COR-L47 (cell line): Measurements from ENCODE around the gene ACOXL.
A peak's percentile ranks its signal among the peaks of the same experiment; 100 is the strongest.

Source experiments
- DNase-seq: peaks from one replicate; lab custom pipeline; 2025; lab: John Stamatoyannopoulos, UW

ACOXL gene

DNA sequence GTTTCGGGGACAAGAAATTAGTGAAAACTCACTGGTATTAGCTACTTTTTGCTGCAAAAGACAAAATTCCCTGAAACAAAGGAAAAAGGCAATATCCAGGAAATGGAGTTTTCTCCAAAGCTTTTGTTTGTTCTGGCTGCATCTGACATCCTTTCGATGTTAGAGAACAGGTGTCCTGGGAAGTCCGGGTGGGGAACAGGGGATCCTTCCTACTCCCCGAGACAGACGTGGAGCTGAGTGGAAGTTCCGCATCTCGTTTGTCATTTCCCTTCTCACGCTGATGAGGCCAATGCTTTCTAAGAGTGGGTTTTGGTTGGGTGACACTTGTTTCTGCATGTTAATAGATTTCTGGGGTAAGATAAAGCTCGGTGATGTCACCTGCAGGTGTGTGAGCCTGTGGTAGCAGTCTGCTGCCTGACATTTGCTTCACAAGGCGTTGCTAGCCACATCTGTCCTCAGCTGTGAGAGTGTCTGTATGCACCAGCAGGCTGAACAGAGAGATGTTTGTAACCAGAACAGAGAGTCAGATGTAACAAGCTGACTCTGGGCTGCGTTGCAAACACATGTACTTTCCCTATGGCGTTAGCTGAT, 125.9 kb downstream of the ACOXL start:
- DNase-seq, result no peak

DNA sequence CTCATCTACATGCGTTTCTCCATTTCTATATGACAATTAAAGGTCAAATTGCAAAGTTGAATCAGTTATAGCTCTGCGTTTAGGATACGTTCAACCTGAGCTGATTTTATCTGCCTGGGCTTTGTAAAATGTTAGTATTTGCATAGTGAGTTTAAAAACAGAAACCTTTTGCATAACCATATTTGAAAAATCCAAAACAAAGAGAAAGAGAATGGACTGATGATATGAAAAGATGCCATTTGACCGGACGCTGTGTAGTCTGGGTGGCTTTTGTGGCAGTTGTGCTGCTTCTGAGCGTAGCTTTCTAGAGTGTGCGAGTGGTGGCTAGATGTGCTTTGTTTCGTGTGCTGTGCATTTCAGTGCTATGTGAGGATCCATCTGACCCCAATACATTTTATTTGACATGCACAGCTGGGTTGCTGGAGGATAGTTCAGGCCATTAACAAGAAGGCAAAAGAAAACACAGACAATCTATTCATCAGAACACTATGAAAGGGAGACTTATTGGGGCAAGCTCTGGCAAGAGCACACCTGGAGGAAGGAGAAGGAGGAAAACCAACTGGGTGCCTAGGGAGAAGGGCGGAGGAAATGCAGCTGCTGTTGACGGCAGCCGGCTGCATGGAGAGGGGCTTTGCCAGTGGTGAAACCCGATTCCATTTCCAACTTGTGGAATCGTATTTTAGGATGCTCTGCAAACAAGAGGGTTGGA, 126.8 kb downstream of the ACOXL start:
- DNase-seq, result no peak

GRCh38 chr2:110860630-110861029, 128.3 kb downstream of the ACOXL start:
- no peak for DNase-seq

- DNase-seq, result no peak
Observed at GRCh38 chr2:110861616-110862260, 129.4 kb downstream of the ACOXL start.

DNA sequence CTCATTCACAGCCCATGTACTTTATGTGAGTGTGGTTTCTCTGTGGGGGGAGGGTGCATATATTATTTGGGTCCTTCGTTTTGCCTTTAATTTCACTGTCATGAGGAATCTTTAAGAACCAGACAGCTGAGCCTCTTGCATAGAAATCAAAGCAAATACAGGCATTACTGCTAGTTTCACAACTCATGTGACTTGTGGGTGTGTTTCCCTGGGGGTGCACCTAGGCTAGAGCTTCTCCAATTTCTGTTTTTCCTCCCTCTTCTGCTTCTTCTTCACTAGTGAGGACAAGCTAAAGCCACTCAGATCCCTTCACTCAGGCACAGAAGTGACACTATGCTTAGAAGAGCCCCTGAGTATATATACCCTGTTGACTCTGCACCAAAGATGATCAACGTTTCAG, 131.4 kb downstream of the ACOXL start:
- no peak for DNase-seq

- no peak for DNase-seq
Observed at GRCh38 chr2:110864176-110864575, 131.8 kb downstream of the ACOXL start.

- no peak for DNase-seq
Observed at GRCh38 chr2:110864731-110865130, 132.4 kb downstream of the ACOXL start.

- DNase-seq, result no peak
Observed at GRCh38 chr2:110865188-110865587, 132.8 kb downstream of the ACOXL start.

GRCh38 chr2:110866045-110866444, 133.7 kb downstream of the ACOXL start:
- no peak for DNase-seq

GRCh38 chr2:110866466-110866865, 134.1 kb downstream of the ACOXL start:
- DNase-seq, result no peak

GRCh38 chr2:110867078-110867477, 134.7 kb downstream of the ACOXL start:
- DNase-seq, result no peak

GRCh38 chr2:110868971-110869370, 136.6 kb downstream of the ACOXL start:
- no peak for DNase-seq

GRCh38 chr2:110869472-110870446, 137.4 kb downstream of the ACOXL start:
- DNase-seq, result peak; percentile 28

- no peak for DNase-seq
Observed at GRCh38 chr2:110870545-110870944, 138.2 kb downstream of the ACOXL start.

DNA sequence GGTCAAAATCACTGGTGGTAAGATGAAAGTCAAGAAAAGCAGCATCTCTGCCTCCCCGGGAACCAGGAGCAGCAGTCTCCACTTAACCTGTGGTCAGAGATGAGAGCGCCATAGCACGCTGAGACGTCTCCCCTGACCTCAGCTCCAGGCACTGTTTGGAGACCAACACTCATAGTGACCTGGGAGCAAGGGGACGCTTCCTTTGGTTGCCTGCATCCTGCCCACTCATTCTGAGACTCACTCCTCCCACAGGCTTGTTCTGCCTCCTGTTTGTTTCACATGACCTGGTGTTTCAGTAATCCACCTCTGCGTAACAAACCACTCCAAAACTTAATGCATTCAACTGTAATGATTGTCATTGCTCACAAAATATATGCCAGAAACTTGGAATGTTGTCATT, 139.3 kb downstream of the ACOXL start:
- DNase-seq, result no peak

GRCh38 chr2:110872521-110872920, 140.1 kb downstream of the ACOXL start:
- no peak for DNase-seq

DNA sequence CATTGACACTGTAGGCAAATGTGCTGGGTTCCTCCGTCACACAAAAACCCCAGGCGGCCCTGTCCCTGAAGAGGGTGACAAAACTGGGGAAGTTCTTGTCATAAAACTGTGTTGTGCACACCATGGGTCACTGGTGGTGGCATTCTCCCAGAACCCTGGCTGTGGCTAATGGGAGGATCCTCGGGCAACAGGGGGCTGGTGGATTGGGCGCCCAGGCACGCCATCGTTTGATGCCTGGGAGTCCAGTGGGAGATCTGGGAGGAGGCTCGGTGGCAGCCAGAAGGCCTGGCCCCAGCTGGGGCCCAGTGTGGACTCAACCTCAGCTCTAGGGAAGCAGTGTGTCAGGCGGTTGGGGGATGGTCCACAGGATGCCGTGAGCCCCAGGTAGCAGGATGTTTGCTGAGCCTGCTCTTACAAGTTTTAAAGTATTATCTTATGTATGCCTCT, 140.7 kb downstream of the ACOXL start:
- no peak for DNase-seq

DNA sequence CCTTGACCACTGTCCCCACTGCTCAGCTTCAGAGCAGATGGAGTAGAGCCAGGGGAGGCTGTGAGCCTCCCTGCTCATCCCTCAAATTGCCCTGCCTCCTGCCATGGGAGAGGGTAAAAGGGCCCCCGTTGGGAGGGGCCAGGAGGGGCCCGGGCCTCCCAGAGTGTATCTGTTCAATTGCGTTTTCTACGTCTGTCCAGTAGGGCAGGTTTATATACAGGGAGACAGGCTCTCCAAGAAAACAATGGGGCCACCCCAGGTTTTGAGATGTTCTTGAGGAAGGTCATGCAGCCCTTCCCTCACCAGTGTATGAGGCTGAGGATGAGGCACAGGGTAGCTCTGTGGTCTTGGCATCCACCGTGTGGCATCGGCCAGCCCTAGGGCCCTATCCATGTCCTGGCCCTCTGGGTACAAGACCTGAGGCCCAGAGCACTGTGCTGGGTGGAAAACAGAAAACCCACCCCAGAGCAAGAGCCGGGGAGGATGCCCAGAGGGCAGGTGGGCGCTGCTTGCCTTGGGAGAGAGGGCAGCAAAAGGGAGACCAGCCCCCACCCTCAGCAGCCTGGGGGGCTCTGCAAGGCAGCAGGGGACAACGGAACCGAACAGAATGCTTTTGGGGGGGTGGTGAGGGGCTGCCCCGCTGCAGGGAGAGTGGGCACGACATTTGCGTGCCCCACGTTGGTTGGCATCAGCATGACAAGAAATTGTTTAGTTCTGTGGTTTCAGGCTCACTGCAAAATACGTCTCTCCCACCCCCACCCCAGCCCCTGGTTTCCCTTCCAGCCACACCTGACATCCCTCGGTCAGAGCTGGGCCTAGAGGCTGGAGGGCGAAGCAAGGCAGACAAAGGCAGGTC, 141.5 kb downstream of the ACOXL start:
- no peak for DNase-seq

DNA sequence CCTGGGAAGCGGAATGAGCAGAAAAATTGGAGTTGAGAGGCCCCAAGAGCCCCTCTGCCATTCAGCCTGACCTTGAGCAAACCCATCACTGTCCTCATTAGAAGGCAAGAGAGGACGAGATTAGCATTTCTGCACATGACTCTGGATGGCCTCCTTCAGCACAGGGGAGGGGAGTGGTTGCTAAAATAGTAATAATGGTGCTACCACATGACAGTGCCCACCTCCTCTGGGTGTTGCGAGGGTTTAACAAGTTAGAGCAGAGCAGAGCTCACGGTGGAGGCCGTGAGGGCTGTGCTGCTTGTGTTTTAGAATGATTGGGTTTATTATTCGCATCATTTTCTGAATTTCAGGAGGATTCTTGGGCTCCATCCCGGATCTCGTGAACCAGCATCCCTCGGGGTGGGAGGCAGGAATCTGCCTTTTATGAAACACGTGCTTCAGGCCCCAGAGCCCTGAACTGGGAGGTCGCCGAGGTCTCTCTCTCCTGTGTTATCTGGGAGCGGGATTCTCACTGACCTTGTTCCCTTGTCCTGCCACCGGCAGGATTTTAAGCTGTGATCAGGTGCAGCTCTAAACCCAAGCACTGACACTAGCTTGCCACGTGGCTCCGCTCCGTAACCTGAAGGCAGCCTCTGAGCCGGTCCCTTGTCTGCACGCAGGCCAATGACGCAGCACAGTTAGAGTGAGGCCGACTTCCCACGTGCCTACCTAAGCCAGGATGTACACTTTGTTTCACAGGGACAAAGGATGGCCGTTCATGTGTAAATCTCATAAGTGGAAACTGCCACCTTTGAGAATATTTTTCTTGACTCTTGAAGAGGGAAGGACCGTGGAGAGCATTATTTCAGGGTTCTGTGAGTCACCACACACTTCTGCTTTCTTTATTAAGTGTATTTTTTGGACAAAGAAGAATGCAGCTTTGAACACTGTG, 142.3 kb downstream of the ACOXL start:
- no peak for DNase-seq

DNA sequence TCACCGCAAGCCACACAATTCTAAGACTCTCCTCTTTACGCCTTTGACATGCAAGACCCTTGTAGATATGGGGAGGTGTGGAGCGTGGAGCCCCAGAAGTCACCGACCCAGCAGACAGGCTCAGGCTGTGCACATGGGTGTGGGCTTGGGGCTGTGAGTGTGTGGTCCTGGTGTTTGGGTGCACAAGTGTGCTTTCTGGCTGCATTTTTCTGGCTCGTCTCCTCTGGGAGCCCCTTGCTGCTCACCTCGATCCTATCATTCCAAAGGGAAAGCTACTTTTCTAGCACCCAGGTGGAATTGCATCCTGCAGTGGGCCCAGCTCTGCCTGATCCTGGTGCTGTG, 143.0 kb downstream of the ACOXL start:
- DNase-seq, result no peak
